HEK293 (cell line): Measurements from ENCODE around the gene ASAP2.
A peak's percentile ranks its signal among the peaks of the same experiment; 100 is the strongest.

Source experiments
- CTCF ChIA-PET: fragments of 350-600 bp; formaldehyde crosslinking; extraction: SDS; loops from one replicate; lab custom pipeline; 2021; ENCODE audit warnings: antibody characterized with exemption; lab: Yijun Ruan, JAX
- POLR2A ChIA-PET: fragments of 300-600 bp; formaldehyde crosslinking; extraction: SDS; loops from one replicate; lab custom pipeline; 2020; ENCODE audit warnings: antibody characterized with exemption, inconsistent platforms; lab: Yijun Ruan, JAX
- H3K27ac ChIP-seq: fragments of 200-500 bp; sonication (Bioruptor generic); 2 replicates; pipeline ENCODE4 v1.5.1; 2014; ENCODE audit warnings: low read depth, low read length, control low read depth, inconsistent platforms; ENCODE audit errors: extremely low read depth
- H3K36me3 ChIP-seq, 2 experiments: fragments of 200-500 bp in 1 of 2; sonication (Bioruptor generic) in 1 of 2; 1 replicate in 1 of 2; 2 replicates in 1 of 2; pipeline ENCODE4 v1.5.1; 2014 to 2017; ENCODE audit warnings: inconsistent platforms in 2 of 2, low read length in 2 of 2; ENCODE audit not compliant: control insufficient read depth in 2 of 2, insufficient read depth in 1 of 2
- H3K4me1 ChIP-seq: fragments of 200-500 bp; sonication (Bioruptor generic); 2 replicates; pipeline ENCODE4 v1.5.1; 2014; ENCODE audit warnings: mild to moderate bottlenecking, low read length, inconsistent platforms; ENCODE audit not compliant: control insufficient read depth, insufficient read depth
- H3K4me3 ChIP-seq: 2 replicates; pipeline ENCODE4 v1.5.1; 2011; ENCODE audit warnings: low read depth, mild to moderate bottlenecking, control low read depth, low read length, moderate library complexity
- H3K9me3 ChIP-seq: fragments of 200-500 bp; sonication (Bioruptor generic); 2 replicates; pipeline ENCODE4 v1.5.1; 2014; ENCODE audit warnings: low read depth, low read length, inconsistent platforms; ENCODE audit not compliant: control insufficient read depth, insufficient read depth
- KLF17 ChIP-seq: fragments of 450-650 bp; formaldehyde crosslinking; IDR thresholded peaks from 2 replicates; pipeline ENCODE4 v1.5.1; 2016; ENCODE audit warnings: missing biosample characterization, missing genetic modification characterization
- PATZ1 ChIP-seq: fragments of 450-650 bp; formaldehyde crosslinking; IDR thresholded peaks from 2 replicates; pipeline ENCODE4 v1.5.1; 2016; ENCODE audit warnings: missing biosample characterization, missing genetic modification characterization
- PBX3 ChIP-seq: sonication (generic); formaldehyde crosslinking; IDR thresholded peaks from 2 replicates; pipeline ENCODE4 v1.8.1; 2022; ENCODE audit warnings: mild to moderate bottlenecking, moderate library complexity, missing genetic modification reagents
- REST ChIP-seq: fragments of 450-650 bp; formaldehyde crosslinking; IDR thresholded peaks from 2 replicates; pipeline ENCODE4 v1.5.1; 2016; ENCODE audit warnings: missing biosample characterization, missing genetic modification characterization
- ZBTB11 ChIP-seq: fragments of 450-650 bp; formaldehyde crosslinking; conservative IDR thresholded peaks from 2 replicates; pipeline ENCODE4 v1.5.1; 2016; ENCODE audit warnings: low read depth, missing biosample characterization, missing genetic modification characterization
- ZBTB48 ChIP-seq: fragments of 450-650 bp; formaldehyde crosslinking; IDR thresholded peaks from 2 replicates; pipeline ENCODE4 v1.5.1; 2016; ENCODE audit warnings: missing biosample characterization, missing genetic modification characterization
- ZFP69B ChIP-seq: fragments of 450-650 bp; formaldehyde crosslinking; IDR thresholded peaks from 2 replicates; pipeline ENCODE4 v1.5.1; 2016; ENCODE audit warnings: missing biosample characterization, missing genetic modification characterization
- ZNF223 ChIP-seq: fragments of 450-650 bp; formaldehyde crosslinking; IDR thresholded peaks from 2 replicates; pipeline ENCODE4 v1.5.1; 2016; ENCODE audit warnings: missing biosample characterization, missing genetic modification characterization
- ZNF23 ChIP-seq: fragments of 450-650 bp; formaldehyde crosslinking; IDR thresholded peaks from 2 replicates; pipeline ENCODE4 v1.5.1; 2016; ENCODE audit warnings: missing biosample characterization, missing genetic modification characterization, borderline replicate concordance
- ZNF248 ChIP-seq: fragments of 450-650 bp; formaldehyde crosslinking; IDR thresholded peaks from 2 replicates; pipeline ENCODE4 v1.5.1; 2017; ENCODE audit warnings: missing biosample characterization, missing genetic modification characterization
- ZNF335 ChIP-seq: fragments of 450-650 bp; formaldehyde crosslinking; conservative IDR thresholded peaks from 2 replicates; pipeline ENCODE4 v1.5.1; 2016; ENCODE audit warnings: missing biosample characterization, missing genetic modification characterization
- ZNF449 ChIP-seq: fragments of 450-650 bp; formaldehyde crosslinking; IDR thresholded peaks from 2 replicates; pipeline ENCODE4 v1.5.1; 2017; ENCODE audit warnings: missing biosample characterization, mild to moderate bottlenecking, missing genetic modification characterization, moderate library complexity
- ZNF514 ChIP-seq: fragments of 450-650 bp; formaldehyde crosslinking; IDR thresholded peaks from 2 replicates; pipeline ENCODE4 v1.5.1; 2016; ENCODE audit warnings: missing biosample characterization, missing genetic modification characterization
- ZNF580 ChIP-seq: fragments of 450-650 bp; formaldehyde crosslinking; IDR thresholded peaks from 2 replicates; pipeline ENCODE4 v1.5.1; 2016; ENCODE audit warnings: missing biosample characterization, missing genetic modification characterization
- ZNF660 ChIP-seq: fragments of 450-650 bp; IDR thresholded peaks from 2 replicates; pipeline ENCODE4 v1.5.1; 2018; ENCODE audit warnings: missing biosample characterization, mild to moderate bottlenecking, missing genetic modification characterization

ASAP2 gene

GRCh38 chr2:9423100-9423921 lies 216.7 kb downstream of the ASAP2 start, which contains the start of the genes CPSF3 and ITGB1BP1 (continued):
- peak; percentile 70 for TF ChIP-seq KLF17
- peak; percentile 77; the same call in 1 of the 2 replicates for TF ChIP-seq ZNF449 (tag by site-specific recombination)
- TF ChIP-seq ZFP69B (tag by site-specific recombination) = peak; percentile 85
- peak; percentile 97 for TF ChIP-seq ZBTB11 (tag by site-specific recombination)
- TF ChIP-seq ZNF580 = peak; percentile 70
- no peak for TF ChIP-seq ZNF23 (tag by site-specific recombination)
- no peak for TF ChIP-seq ZNF223 (tag by site-specific recombination)
- peak; percentile 70 for TF ChIP-seq PATZ1 (tag by site-specific recombination)

GRCh38 chr2:9423922-9424272 lies 217.3 kb downstream of the ASAP2 start:
- TF ChIP-seq ZNF660 (tag by site-specific recombination) = no peak
- no peak for TF ChIP-seq ZNF248 (tag by site-specific recombination)
- TF ChIP-seq ZNF335 = 0 out of 2 replicates have a peak, but pooled peaks have one; percentile 64
- peak; percentile 16; the same call in 1 of the 2 replicates for TF ChIP-seq ZBTB48 (tag by site-specific recombination)
- no peak for TF ChIP-seq ZNF514 (tag by site-specific recombination)
- TF ChIP-seq PBX3 = 0 out of 2 replicates have a peak, but pooled peaks have one; percentile 1
- 0 out of 2 replicates have a peak, but pooled peaks have one; percentile 14 for TF ChIP-seq REST (tag by site-specific recombination)
- TF ChIP-seq, all 188 proteins: peak for 4
- peaks cover 5 to 13% of the 10 kb centered on the region in 2 experiments; a peak in 2 of 3 replicates for H3K36me3 ChIP-seq
- H3K9me3 ChIP-seq = no peaks in the 10 kb centered on the region
- CTCF ChIA-PET = interaction anchor here (0.6 to 0.7 kb wide), 2 partner anchors 231 to 264 kb away, joined by 3 to 6 read pairs; no protein-coding TSS in a partner anchor
- peak overlapping the region; percentile 59 for H3K27ac ChIP-seq
- H3K4me3 ChIP-seq = peak overlapping the region; percentile 74
- no peaks in the 10 kb centered on the region for H3K4me1 ChIP-seq
- POLR2A ChIA-PET = interaction anchor here (1.4 kb wide), 1 partner anchor 132 kb away, joined by 6 read pairs; the partner anchor contains the start of gene ADAM17
